ENCODE data around the gene HECA. TPM values are rescaled to one million over a fixed set of nuclear protein-coding genes. Genes with fewer than 3 reads are reported as not detected.
"Not testable (repeated sequence)": the region's sequence is repeated elsewhere in the genome, so short reads cannot be mapped to it uniquely, and the experiment has no call there.

Gene HECA
- total RNA-seq, 1 donor from 2014 or later, result 38.3 TPM

GRCh38 chr6:139156551-139156950 lies 21.7 kb downstream of the HECA start:
- Mint-ChIP-seq H3K36me3 (ENCODE audit: low read depth) (peaks cover 29% of the 10 kb centered on the region), H3K27ac (peak overlapping the region; percentile 52)

GRCh38 chr6:139157086-139157485 lies 22.2 kb downstream of the HECA start:
- H3K27ac Mint-ChIP-seq; CTCF ChIA-PET; ATAC-seq (ENCODE audit: low read depth); H3K9me3 Mint-ChIP-seq; DNase-seq; H3K27me3 Mint-ChIP-seq; intact Hi-C loops (cut with micrococcal nuclease); H3K4me3 Mint-ChIP-seq; POLR2A ChIA-PET: not testable (repeated sequence)
- Mint-ChIP-seq H3K36me3 (ENCODE audit: low read depth) (peaks cover 30% of the 10 kb centered on the region), H3K4me1 (peaks cover 72% of the 10 kb centered on the region)

More at GRCh38 chr6:139156551-139156950, 21.7 kb downstream of the HECA start:
- Mint-ChIP-seq H3K9me3 (no peaks in the 10 kb centered on the region), H3K4me3 (no peak overlapping the region), H3K27me3 (no peaks in the 10 kb centered on the region), H3K4me1 (peaks cover 72% of the 10 kb centered on the region)
- DNase-seq, result no peak
- ChIA-PET CTCF (no interaction called here), POLR2A (no interaction called here)
- intact Hi-C loops (cut with micrococcal nuclease), result no loop called here
- TF ChIP-seq, protein P1, sequence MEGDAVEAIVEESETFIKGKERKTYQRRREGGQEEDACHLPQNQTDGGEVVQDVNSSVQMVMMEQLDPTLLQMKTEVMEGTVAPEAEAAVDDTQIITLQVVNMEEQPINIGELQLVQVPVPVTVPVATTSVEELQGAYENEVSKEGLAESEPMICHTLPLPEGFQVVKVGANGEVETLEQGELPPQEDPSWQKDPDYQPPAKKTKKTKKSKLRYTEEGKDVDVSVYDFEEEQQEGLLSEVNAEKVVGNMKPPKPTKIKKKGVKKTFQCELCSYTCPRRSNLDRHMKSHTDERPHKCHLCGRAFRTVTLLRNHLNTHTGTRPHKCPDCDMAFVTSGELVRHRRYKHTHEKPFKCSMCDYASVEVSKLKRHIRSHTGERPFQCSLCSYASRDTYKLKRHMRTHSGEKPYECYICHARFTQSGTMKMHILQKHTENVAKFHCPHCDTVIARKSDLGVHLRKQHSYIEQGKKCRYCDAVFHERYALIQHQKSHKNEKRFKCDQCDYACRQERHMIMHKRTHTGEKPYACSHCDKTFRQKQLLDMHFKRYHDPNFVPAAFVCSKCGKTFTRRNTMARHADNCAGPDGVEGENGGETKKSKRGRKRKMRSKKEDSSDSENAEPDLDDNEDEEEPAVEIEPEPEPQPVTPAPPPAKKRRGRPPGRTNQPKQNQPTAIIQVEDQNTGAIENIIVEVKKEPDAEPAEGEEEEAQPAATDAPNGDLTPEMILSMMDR (IDR thresholded peaks at IDR 0.05), result no peak
- ATAC-seq (ENCODE audit: low read depth), result no peak

GRCh38 chr6:139159016-139159415 lies 24.1 kb downstream of the HECA start:
- CTCF ChIA-PET, result interaction anchor here (1.8 kb wide), 1 partner anchor 28 kb away, joined by 4 read pairs; no protein-coding TSS in a partner anchor
- TF ChIP-seq, protein P1 (IDR thresholded peaks at IDR 0.05), result no peak
- Mint-ChIP-seq H3K9me3 (no peaks in the 10 kb centered on the region), H3K27ac (peak overlapping the region; percentile 94), H3K4me1 (peaks cover 79% of the 10 kb centered on the region), H3K27me3 (no peaks in the 10 kb centered on the region), H3K4me3 (no peak overlapping the region), H3K36me3 (ENCODE audit: low read depth) (peaks cover 38% of the 10 kb centered on the region)
- POLR2A ChIA-PET, result interaction anchor here (1.3 kb wide), 2 partner anchors 8 to 171 kb away, joined by 3 read pairs; partner anchors contain the start of gene REPS1
- intact Hi-C loops (cut with micrococcal nuclease), result no loop called here
- ATAC-seq (ENCODE audit: low read depth) (no peak), DNase-seq (no peak)

DNA sequence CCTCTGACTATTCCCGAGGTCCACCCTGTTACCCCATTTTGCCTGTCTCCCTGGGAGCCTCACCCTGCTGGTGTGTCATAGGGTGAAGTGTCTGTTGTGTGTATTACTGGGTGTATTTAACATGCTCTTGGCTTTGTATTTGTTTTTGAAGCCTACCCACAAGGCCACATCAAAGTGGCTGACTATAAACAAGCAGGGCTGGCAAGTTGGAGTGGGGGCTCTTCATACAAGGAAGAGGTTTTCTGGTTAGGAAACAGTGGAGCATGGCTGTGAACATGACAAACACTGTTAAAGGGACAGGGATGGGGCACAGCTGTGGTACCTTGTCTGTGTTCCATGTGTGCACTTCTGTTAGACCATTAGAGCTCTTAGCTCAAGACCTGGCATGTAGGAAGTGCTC lies 26.3 kb downstream of the HECA start:
- ChIA-PET CTCF (interaction anchor here (0.6 to 1.9 kb wide), 3 partner anchors 11 to 204 kb away, joined by 3 to 5 read pairs (median 3); no protein-coding TSS in a partner anchor), POLR2A (interaction anchor here (0.6 to 1.9 kb wide), 7 partner anchors 15 to 214 kb away, joined by 3 to 15 read pairs (median 6); partner anchors contain the start of genes CITED2 and HECA)
- ATAC-seq (ENCODE audit: low read depth) (peak; percentile 14), DNase-seq (no peak)
- Mint-ChIP-seq H3K4me1 (peaks cover 82% of the 10 kb centered on the region), H3K4me3 (peak overlapping the region; percentile 47), H3K36me3 (ENCODE audit: low read depth) (peaks cover 33% of the 10 kb centered on the region), H3K9me3 (no peaks in the 10 kb centered on the region), H3K27me3 (no peaks in the 10 kb centered on the region), H3K27ac (peak overlapping the region; percentile 94)
- TF ChIP-seq, protein P1 (IDR thresholded peaks at IDR 0.05), result no peak
- intact Hi-C loops (cut with micrococcal nuclease), result loop anchor here (1.0 to 2.0 kb wide), 2 partner anchors 14 to 25 kb away; no protein-coding TSS in a partner anchor

GRCh38 chr6:139161817-139162284 lies 27.0 kb downstream of the HECA start:
- ATAC-seq (ENCODE audit: low read depth), result peak; percentile 95
- CTCF ChIA-PET, result interaction anchor here (0.6 to 1.9 kb wide), 4 partner anchors 12 to 203 kb away, joined by 3 to 5 read pairs (median 3); no protein-coding TSS in a partner anchor

More at GRCh38 chr6:139161817-139162284, 27.0 kb downstream of the HECA start:
- Mint-ChIP-seq H3K4me1 (peaks cover 77% of the 10 kb centered on the region), H3K27me3 (no peaks in the 10 kb centered on the region), H3K4me3 (peak overlapping the region; percentile 66), H3K36me3 (ENCODE audit: low read depth) (peaks cover 34% of the 10 kb centered on the region), H3K27ac (peak overlapping the region; percentile 94), H3K9me3 (no peaks in the 10 kb centered on the region)
- POLR2A ChIA-PET, result interaction anchor here (0.6 to 1.9 kb wide), 10 partner anchors 16 to 213 kb away, joined by 3 to 15 read pairs (median 4); partner anchors contain the start of genes CITED2 and HECA
- TF ChIP-seq, protein P1 (IDR thresholded peaks at IDR 0.05), result no peak
- DNase-seq, result peak; percentile 36
- intact Hi-C loops (cut with micrococcal nuclease), result loop anchor here (1.0 to 2.0 kb wide), 5 partner anchors 13 to 134 kb away; partner anchors contain the start of gene ABRACL
